MM.1S (cell line): ENCODE results near the gene PHPT1.

ENCODE experiments used
- CTCF ChIP-seq: fragments of 300-600 bp; sonication (generic); IDR thresholded peaks from 2 replicates; pipeline ENCODE4 v1.5.1; 2016; ENCODE audit warnings: antibody characterized with exemption, low read length, mixed read lengths
- EZH2 ChIP-seq: fragments of 300-600 bp; sonication (generic); optimal IDR thresholded peaks from 2 replicates; pipeline ENCODE3; 2017; ENCODE audit warnings: low read depth, mild to moderate bottlenecking, antibody characterized with exemption, low read length, mixed read lengths
- EZH2phosphoT487 ChIP-seq: fragments of 300-600 bp; sonication (generic); IDR thresholded peaks from 2 replicates; pipeline ENCODE4 v1.6.1; 2018; ENCODE audit warnings: antibody characterized with exemption, low read length

GRCh38 chr9:136804509-136805206, 44.6 kb upstream of the PHPT1 start:
- TF ChIP-seq CTCF (no peak), EZH2phosphoT487 (no peak), EZH2 (no peak)
